ENCODE results near the gene LIN7B. TPM values are rescaled to one million over a fixed set of nuclear protein-coding genes. Genes with fewer than 3 reads are reported as not detected.
"Not testable (repeated sequence)": the region's sequence is repeated elsewhere in the genome, so short reads cannot be mapped to it uniquely, and the experiment has no call there.

The LIN7B gene
- total RNA-seq, 1 donor from 2014 or later: 3.2 TPM

DNA sequence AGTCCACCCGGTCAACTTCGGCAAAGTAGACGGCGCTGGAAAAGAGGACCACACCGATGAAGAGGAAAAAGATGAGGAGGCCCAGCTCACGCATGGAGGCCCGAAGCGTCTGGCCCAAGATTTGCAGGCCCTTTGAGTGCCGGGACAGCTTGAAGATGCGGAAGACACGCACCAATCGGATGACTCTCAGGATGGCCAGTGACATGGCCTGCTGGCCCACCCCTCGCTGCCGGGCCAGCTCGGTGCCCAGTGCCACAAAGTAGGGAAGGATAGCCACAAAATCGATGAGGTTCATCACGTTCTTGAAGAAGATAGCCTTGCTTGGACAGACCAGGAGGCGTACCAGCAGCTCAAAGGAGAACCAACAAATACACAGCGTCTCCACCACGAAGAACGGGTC, 43.8 kb upstream of the LIN7B start:
- DNase-seq (ENCODE audit: low read depth) (no peak), FAIRE-seq (peak; percentile 90)
- Histone ChIP-seq H3K4me3 (ENCODE audit: low read depth, low read length) (no peak overlapping the region), H3K27me3 (ENCODE audit: control insufficient read depth, insufficient read depth, low read length) (peaks cover 11% of the 10 kb centered on the region), H3K36me3 (ENCODE audit: control insufficient read depth, insufficient read depth, low read length) (no peaks in the 10 kb centered on the region)
- TF ChIP-seq, protein P1, sequence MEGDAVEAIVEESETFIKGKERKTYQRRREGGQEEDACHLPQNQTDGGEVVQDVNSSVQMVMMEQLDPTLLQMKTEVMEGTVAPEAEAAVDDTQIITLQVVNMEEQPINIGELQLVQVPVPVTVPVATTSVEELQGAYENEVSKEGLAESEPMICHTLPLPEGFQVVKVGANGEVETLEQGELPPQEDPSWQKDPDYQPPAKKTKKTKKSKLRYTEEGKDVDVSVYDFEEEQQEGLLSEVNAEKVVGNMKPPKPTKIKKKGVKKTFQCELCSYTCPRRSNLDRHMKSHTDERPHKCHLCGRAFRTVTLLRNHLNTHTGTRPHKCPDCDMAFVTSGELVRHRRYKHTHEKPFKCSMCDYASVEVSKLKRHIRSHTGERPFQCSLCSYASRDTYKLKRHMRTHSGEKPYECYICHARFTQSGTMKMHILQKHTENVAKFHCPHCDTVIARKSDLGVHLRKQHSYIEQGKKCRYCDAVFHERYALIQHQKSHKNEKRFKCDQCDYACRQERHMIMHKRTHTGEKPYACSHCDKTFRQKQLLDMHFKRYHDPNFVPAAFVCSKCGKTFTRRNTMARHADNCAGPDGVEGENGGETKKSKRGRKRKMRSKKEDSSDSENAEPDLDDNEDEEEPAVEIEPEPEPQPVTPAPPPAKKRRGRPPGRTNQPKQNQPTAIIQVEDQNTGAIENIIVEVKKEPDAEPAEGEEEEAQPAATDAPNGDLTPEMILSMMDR (IDR thresholded peaks at IDR 0.05; ENCODE audit: insufficient read depth, low read length, severe bottlenecking): no peak

DNA sequence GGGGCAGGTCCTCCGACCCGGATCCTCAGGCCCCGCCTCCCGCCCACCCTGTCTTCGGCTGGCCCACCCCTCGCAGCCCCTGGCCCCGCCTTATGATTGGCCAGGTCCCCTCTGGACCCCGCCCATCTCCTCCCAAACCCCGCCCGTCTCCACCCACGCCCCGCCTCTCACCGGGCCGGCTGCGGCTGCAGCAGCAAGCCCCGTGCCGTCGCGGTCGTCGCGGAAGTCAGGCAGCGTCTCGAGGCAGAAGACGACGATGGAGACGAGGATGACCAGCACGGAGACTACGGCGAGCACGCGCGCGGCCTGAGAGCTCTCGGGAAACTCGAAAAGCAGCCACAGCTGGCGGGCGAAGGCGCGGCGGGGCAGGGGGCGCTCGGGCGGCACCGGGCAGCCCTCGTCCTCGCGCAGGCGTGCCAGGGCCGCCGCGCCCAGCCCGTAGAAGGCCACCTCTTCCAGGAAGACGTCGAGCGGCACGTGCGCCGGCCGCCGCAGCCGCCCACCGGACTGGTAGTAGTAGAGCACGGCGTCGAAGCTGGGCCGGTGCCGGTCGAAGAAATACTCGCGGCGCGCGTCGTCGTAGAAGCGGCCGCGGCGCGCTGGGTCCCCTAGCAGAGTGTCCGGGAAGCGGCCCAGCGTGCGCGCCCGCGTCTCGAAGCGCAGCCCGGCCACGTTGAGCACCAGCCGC, 42.2 kb upstream of the LIN7B start:
- no peak for FAIRE-seq

DNA sequence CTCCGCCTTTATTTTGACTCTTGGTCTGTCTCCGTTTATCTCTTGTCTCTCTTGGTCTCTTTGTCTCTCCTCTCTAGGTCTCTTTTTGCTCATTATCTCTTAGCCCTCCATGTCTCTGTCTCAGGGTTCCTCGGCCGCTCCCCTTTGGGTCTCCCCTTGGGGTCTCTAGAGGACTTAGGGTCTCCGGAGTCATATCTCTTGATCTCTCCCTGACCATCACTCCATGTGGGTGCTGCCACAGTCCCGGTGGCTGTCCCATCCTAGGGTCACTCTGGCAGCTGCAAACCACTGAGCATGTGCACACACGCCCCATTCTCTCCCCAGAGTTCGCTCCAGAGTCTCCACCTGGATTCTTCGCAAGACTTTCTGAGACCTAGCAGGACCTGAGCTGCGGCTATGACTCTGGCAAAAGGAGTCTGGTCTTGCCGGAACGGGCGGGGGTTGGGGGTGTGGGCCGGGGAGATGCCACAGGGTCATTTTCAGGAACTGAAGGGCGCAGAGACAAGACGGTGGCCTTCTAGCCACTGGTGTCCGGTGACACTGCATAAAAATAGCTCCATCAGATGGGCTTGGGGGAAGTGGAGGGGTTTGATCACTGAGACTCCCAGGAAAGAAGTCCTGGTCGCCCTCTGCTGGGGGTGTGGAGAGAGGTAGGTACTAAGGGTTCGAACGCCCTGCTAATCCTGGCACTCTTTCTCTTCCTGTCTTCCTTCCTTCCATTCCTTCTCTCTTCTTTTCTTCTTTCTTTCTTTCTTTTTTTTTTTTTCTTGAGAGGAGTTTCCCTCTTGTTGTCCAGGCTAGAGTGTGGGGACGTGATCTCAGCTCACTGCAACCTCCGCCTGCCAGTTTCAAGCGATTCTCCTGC, 40.4 kb upstream of the LIN7B start:
- no peak for FAIRE-seq
- TF ChIP-seq, protein P1 (IDR thresholded peaks at IDR 0.05; ENCODE audit: insufficient read depth, low read length, severe bottlenecking): peak; percentile 54
- no peak overlapping the region for H3K4me3 ChIP-seq (ENCODE audit: low read depth, low read length)
- peaks cover 11% of the 10 kb centered on the region for H3K27me3 ChIP-seq (ENCODE audit: control insufficient read depth, insufficient read depth, low read length)
- no peak for DNase-seq (ENCODE audit: low read depth)
- no peaks in the 10 kb centered on the region for H3K36me3 ChIP-seq (ENCODE audit: control insufficient read depth, insufficient read depth, low read length)

More for the DNA sequence above, 42.2 kb upstream of the LIN7B start:
- no peak for DNase-seq (ENCODE audit: low read depth)
- Histone ChIP-seq H3K27me3 (ENCODE audit: control insufficient read depth, insufficient read depth, low read length) (peaks cover 11% of the 10 kb centered on the region), H3K36me3 (ENCODE audit: control insufficient read depth, insufficient read depth, low read length) (no peaks in the 10 kb centered on the region), H3K4me3 (ENCODE audit: low read depth, low read length) (no peak overlapping the region)
- TF ChIP-seq, protein P1 (IDR thresholded peaks at IDR 0.05; ENCODE audit: insufficient read depth, low read length, severe bottlenecking): no peak

DNA sequence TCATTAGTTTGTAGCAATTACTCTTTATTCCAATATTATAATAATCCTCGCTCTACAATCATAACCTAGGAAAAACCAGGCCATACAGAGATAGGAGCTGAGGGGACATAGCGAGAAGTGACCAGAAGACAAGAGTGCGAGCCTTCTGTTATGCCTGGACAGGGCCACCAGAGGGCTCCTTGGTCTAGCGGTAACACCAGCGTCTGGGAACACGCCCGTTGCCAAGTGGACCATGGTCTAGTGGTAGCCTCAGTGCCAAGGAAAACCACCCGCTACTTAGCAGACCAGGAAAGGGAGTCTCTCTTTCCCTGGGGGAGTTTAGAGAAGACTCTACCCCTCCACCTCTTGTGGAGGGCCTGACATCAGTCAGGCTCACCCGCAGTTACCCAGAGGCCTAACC, 39.3 kb upstream of the LIN7B start:
- peaks cover 11% of the 10 kb centered on the region for H3K27me3 ChIP-seq (ENCODE audit: control insufficient read depth, insufficient read depth, low read length)
- TF ChIP-seq, protein P1 (IDR thresholded peaks at IDR 0.05; ENCODE audit: insufficient read depth, low read length, severe bottlenecking): peak; percentile 67
- FAIRE-seq; H3K4me3 ChIP-seq (ENCODE audit: low read depth, low read length); DNase-seq (ENCODE audit: low read depth); H3K36me3 ChIP-seq (ENCODE audit: control insufficient read depth, insufficient read depth, low read length): not testable (repeated sequence)

DNA sequence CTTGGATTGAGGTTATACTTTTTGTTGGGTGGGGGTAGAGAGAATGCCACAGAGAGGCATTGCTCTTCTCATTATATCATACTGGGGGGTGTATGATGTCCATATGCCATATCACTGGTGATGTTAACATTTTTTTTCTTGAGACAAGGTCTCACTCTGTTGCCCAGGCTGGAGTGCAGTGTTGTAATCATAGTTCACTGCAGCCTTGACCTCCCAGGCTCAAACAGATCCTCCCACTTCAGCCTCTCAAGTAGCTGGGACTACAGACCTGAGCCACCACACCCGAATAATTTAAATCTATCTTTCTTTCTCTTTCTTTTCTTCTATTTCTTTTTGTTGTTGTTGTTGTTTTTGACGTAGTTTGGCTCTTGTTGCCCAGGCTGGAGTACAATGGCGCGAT, 33.8 kb upstream of the LIN7B start:
- Histone ChIP-seq H3K36me3 (ENCODE audit: control insufficient read depth, insufficient read depth, low read length) (no peaks in the 10 kb centered on the region), H3K4me3 (ENCODE audit: low read depth, low read length) (no peak overlapping the region), H3K27me3 (ENCODE audit: control insufficient read depth, insufficient read depth, low read length) (no peaks in the 10 kb centered on the region)
- FAIRE-seq (no peak), DNase-seq (ENCODE audit: low read depth) (no peak)
- TF ChIP-seq, protein P1 (IDR thresholded peaks at IDR 0.05; ENCODE audit: insufficient read depth, low read length, severe bottlenecking): no peak
